ENCODE results near the gene SLC9A2.
A peak's percentile ranks its signal among the peaks of the same experiment; 100 is the strongest.

The SLC9A2 gene

DNA sequence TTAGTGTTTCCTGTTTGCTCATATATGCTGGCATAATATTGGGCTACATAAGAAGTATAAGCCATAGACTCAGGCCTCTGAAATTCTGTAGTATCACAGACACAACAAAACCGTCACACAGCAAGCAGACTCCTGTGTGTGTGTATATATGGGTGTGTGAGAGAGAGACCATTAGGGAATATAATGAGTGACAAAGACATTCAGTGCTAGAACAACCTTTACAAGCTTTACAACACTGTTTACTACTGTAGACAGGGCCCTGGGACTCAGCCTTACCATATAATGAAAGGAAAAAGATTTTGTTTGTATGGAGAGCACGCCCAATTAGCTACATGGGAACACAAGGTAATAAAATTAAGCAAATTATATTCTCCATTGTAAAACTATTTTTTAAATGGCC is 77.1 kb downstream of the SLC9A2 start:
- TF ChIP-seq, protein P1, sequence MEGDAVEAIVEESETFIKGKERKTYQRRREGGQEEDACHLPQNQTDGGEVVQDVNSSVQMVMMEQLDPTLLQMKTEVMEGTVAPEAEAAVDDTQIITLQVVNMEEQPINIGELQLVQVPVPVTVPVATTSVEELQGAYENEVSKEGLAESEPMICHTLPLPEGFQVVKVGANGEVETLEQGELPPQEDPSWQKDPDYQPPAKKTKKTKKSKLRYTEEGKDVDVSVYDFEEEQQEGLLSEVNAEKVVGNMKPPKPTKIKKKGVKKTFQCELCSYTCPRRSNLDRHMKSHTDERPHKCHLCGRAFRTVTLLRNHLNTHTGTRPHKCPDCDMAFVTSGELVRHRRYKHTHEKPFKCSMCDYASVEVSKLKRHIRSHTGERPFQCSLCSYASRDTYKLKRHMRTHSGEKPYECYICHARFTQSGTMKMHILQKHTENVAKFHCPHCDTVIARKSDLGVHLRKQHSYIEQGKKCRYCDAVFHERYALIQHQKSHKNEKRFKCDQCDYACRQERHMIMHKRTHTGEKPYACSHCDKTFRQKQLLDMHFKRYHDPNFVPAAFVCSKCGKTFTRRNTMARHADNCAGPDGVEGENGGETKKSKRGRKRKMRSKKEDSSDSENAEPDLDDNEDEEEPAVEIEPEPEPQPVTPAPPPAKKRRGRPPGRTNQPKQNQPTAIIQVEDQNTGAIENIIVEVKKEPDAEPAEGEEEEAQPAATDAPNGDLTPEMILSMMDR (conservative IDR thresholded peaks at IDR 0.05), result no peak
- no peak for TF ChIP-seq ZFX (IDR thresholded peaks at IDR 0.05)
- H3K27ac ChIP-seq, result no peak overlapping the region

DNA sequence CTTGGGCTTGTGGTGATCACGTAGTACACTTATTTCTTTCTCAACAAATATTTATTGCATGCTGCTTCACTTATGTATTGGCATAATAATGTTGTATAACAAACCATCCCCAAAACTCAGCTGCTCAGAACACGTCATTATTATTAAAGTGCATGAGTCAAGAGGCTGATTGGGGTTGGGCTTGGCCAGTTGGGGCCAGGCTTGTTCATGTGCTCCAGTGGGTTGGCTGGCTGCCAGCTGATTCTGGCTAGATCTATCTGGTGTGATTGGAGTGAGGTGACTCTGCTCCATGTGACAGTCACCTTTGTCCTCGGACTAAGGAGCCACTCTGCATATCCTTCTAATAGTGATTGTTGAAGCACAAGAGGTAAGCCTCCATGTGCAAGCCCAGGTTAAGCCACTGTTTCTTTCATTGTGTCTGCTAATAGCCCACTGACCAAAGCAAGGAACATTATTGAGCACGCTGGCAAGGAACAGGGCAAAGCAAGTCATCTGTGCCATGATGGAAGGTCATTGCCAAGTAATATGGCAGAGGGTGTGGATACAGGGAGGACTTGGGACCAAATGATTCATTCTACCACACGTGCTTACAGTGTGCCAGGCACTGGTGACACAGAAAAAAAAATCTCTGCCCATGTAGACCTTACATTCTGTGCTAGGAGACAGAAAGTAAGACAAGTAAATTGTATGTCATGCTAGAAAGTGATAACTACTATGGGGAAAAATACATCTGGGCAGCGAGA is 79.2 kb downstream of the SLC9A2 start:
- H3K27ac ChIP-seq, result no peak overlapping the region
- TF ChIP-seq, protein P1 (conservative IDR thresholded peaks at IDR 0.05), result no peak
- TF ChIP-seq ZFX (IDR thresholded peaks at IDR 0.05), result no peak

DNA sequence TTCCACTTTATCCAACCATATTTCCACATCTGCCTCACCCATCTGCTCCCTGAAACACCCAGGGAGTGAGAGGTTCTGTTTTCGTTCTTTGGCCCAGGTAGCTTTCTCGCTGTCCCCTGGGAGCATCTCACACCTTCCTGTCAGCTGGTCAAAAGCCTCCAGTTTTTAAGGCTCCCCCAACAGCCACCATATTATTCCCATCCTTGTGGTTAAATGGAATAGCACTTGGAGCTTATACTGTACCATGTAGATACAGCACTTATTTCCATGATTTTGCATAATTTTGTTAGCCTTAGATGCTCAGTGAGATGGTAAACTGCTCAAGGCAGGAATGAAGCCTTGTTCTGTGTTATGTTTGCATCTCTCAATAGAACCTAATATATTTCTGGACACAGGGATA is 84.0 kb downstream of the SLC9A2 start:
- TF ChIP-seq, protein P1 (conservative IDR thresholded peaks at IDR 0.05), result no peak
- no peak overlapping the region for H3K27ac ChIP-seq

DNA sequence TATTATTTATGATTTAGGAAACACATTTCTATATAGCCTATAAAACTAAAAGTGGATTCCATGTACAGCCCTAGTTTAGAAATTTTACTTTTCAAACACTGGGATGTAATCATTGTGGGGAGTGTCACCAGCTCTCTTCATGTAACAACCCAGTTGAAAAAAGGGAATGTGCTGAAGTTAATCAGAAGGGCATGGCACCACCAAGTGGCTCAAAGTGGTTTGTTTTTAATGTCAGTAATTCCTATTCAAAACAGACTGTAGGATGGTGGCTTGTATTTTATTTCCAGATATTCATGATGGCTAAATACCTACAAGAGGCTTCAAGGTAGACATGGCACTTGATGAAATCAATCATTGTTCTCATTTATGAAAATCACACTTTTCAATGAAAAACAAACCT is 84.4 kb downstream of the SLC9A2 start:
- no peak overlapping the region for H3K27ac ChIP-seq
- TF ChIP-seq, protein P1 (conservative IDR thresholded peaks at IDR 0.05), result peak; percentile 56
- TF ChIP-seq ZFX (IDR thresholded peaks at IDR 0.05), result no peak

DNA sequence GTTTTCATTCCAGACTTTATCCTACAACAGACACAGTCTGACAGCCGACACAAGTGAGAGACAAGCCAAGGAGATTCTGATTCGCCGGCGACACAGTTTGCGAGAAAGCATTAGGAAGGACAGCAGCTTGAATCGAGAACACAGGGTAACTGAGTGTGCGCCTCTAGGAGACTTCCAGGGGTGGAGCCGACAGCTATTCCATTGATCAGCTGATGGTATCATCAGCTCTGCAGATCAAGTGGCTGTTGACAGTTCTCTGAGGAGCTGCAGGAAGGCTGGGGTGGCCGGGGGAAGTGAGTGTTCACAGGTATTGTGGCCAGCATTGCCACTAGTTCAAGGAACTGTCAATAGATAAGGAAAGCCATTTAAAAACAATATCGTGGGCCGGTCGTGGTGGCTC is 85.2 kb downstream of the SLC9A2 start:
- TF ChIP-seq, protein P1 (conservative IDR thresholded peaks at IDR 0.05), result no peak
- no peak for TF ChIP-seq ZFX (IDR thresholded peaks at IDR 0.05)

DNA sequence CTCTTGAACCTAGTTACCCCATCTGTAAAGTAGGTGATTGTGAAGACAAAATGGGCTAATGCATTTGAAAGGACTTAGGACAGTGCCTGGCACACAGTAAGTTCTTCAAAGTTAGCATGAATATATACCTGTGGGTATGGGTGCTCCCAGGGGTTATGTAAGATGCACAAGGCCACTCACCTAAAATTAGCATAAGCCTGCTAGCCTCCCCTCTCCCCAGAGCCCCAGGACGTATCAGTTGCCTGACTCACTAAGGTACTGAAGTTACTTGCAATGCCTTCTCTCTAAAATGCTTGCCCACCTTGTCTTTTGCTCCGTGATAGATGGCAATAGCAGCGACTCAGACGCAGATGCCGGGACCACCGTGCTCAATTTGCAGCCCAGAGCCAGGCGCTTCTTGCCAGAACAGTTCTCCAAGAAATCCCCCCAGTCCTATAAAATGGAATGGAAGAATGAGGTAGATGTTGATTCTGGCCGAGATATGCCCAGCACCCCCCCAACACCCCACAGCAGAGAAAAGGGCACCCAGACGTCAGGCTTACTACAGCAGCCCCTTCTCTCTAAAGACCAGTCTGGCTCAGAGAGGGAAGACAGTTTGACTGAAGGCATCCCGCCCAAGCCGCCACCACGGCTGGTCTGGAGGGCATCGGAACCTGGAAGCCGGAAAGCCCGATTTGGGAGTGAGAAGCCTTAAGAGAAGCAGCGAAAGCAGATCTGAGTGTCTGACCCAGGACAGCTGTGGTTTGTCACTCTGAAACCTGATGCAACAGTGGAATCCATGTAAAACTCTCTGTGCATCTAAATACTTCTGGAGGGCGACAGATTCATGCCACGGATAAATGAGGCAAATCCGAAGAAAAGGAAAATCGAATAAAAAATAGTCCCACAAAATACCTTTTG is 88.7 kb downstream of the SLC9A2 start:
- no peak for TF ChIP-seq ZFX (IDR thresholded peaks at IDR 0.05)
- TF ChIP-seq, protein P1 (conservative IDR thresholded peaks at IDR 0.05), result no peak
- no peak overlapping the region for H3K27ac ChIP-seq

More for the DNA sequence above, 85.2 kb downstream of the SLC9A2 start:
- no peak overlapping the region for H3K27ac ChIP-seq
